ENCODE data around the gene VAMP7.
"Not testable (repeated sequence)": the region's sequence is repeated elsewhere in the genome, so short reads cannot be mapped to it uniquely, and the experiment has no call there.

VAMP7 gene, protein sequence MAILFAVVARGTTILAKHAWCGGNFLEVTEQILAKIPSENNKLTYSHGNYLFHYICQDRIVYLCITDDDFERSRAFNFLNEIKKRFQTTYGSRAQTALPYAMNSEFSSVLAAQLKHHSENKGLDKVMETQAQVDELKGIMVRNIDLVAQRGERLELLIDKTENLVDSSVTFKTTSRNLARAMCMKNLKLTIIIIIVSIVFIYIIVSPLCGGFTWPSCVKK

GRCh38 chrX:155881158-155881993, at the start of gene VAMP7:
Gene VAMP7, plus strand, starts transcription at chrX:155881345. Its CDS starts 8,122 bp downstream, at chrX:155889467.
- peaks cover 17% of the 10 kb centered on the region for H3K79me2 ChIP-seq (ENCODE audit: insufficient read depth, low read depth)
- no peaks in the 10 kb centered on the region for H4K20me1 ChIP-seq (ENCODE audit: insufficient read depth)
- H3K36me3 ChIP-seq (ENCODE audit: insufficient read depth): no peaks in the 10 kb centered on the region
- H3K27ac ChIP-seq: peak within 1 kb of the TSS; percentile 52; the same call in 1 of the 2 replicates
- TF ChIP-seq CTCF (conservative IDR thresholded peaks at IDR 0.05; ENCODE audit: low read depth, low read length): no peak
- peak within 1 kb of the TSS; percentile 82 for H3K4me2 ChIP-seq
- no peak within 1 kb of the TSS for H3K4me3 ChIP-seq (IDR thresholded peaks at IDR 0.05; ENCODE audit: insufficient read depth, low read depth, low read length)
- H3K4me1 ChIP-seq (ENCODE audit: low read depth, poor library complexity, severe bottlenecking): peaks cover 6% of the 10 kb centered on the region
- H2AFZ ChIP-seq (ENCODE audit: low read depth): peak within 1 kb of the TSS; percentile 91
- no peaks in the 10 kb centered on the region for H3K27me3 ChIP-seq (ENCODE audit: insufficient read depth, low read depth)
- peak within 1 kb of the TSS; percentile 70 for H3K9ac ChIP-seq

DNA sequence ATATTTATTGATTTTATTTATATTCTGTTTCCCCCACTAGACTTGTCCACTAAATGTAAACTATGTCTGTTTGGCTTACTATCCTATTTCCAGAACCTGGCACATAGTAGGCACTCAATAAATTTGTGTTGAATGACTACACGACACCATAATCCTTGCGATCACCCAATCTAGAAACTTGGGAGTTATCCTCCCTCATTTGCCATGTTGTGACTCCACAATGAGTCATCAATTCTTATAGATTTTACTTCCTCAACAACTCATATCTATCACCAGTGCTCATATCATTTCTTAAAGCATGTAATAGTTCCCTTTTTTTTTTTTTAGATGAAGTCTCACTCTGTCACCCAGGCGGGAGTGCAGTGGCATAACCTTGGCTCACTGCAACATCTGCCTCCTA, 39.9 kb upstream of the VAMP7 start:
- Histone ChIP-seq H3K9ac (no peak overlapping the region), H3K79me2 (ENCODE audit: insufficient read depth, low read depth) (no peaks in the 10 kb centered on the region), H3K36me3 (ENCODE audit: insufficient read depth) (no peaks in the 10 kb centered on the region), H3K27me3 (ENCODE audit: insufficient read depth, low read depth) (no peaks in the 10 kb centered on the region), H3K4me3 (IDR thresholded peaks at IDR 0.05; ENCODE audit: insufficient read depth, low read depth, low read length) (no peak overlapping the region), H3K4me1 (ENCODE audit: low read depth, poor library complexity, severe bottlenecking) (no peaks in the 10 kb centered on the region), H3K27ac (no peak overlapping the region), H3K4me2 (no peak overlapping the region), H4K20me1 (ENCODE audit: insufficient read depth) (no peaks in the 10 kb centered on the region), H2AFZ (ENCODE audit: low read depth) (no peak overlapping the region)
- TF ChIP-seq CTCF (conservative IDR thresholded peaks at IDR 0.05; ENCODE audit: low read depth, low read length): no peak

- not testable (repeated sequence) for H3K27me3 ChIP-seq (ENCODE audit: insufficient read depth, low read depth); H3K79me2 ChIP-seq (ENCODE audit: insufficient read depth, low read depth); H3K9ac ChIP-seq; H3K4me3 ChIP-seq (IDR thresholded peaks at IDR 0.05; ENCODE audit: insufficient read depth, low read depth, low read length); H2AFZ ChIP-seq (ENCODE audit: low read depth); H3K4me2 ChIP-seq; H3K36me3 ChIP-seq (ENCODE audit: insufficient read depth); H3K27ac ChIP-seq; H4K20me1 ChIP-seq (ENCODE audit: insufficient read depth); H3K4me1 ChIP-seq (ENCODE audit: low read depth, poor library complexity, severe bottlenecking)
Measured at GRCh38 chrX:155851786-155852185, 29.4 kb upstream of the VAMP7 start.

DNA sequence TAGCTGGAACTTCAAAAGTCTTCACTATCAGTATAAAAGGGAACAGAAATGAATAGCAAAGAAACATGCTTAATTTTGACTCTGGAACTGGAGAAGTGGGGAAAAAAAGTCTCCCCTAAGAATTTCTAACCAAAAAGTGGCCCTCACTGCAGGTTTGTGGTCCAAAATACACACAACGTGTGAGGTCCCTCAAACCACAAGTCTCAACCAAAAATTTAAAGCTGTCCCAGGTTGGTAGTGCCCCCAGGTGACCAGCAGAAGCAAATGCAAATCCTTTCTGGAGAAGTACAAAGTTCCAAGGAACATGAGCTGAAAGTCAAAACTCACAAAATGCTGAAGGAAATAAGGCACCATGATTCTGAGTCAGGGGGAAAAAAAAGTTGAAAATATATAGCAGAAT, 23.6 kb upstream of the VAMP7 start:
- H4K20me1 ChIP-seq (ENCODE audit: insufficient read depth): no peaks in the 10 kb centered on the region
- no peaks in the 10 kb centered on the region for H3K36me3 ChIP-seq (ENCODE audit: insufficient read depth)
- H3K27me3 ChIP-seq (ENCODE audit: insufficient read depth, low read depth): no peaks in the 10 kb centered on the region
- no peak overlapping the region for H2AFZ ChIP-seq (ENCODE audit: low read depth)
- peaks cover 5% of the 10 kb centered on the region for H3K4me1 ChIP-seq (ENCODE audit: low read depth, poor library complexity, severe bottlenecking)
- H3K9ac ChIP-seq: no peak overlapping the region
- H3K4me2 ChIP-seq: no peak overlapping the region
- H3K27ac ChIP-seq: no peak overlapping the region
- peak; percentile 49; the same call in 1 of the 2 replicates for TF ChIP-seq CTCF (conservative IDR thresholded peaks at IDR 0.05; ENCODE audit: low read depth, low read length)
- no peak overlapping the region for H3K4me3 ChIP-seq (IDR thresholded peaks at IDR 0.05; ENCODE audit: insufficient read depth, low read depth, low read length)
- H3K79me2 ChIP-seq (ENCODE audit: insufficient read depth, low read depth): no peaks in the 10 kb centered on the region

DNA sequence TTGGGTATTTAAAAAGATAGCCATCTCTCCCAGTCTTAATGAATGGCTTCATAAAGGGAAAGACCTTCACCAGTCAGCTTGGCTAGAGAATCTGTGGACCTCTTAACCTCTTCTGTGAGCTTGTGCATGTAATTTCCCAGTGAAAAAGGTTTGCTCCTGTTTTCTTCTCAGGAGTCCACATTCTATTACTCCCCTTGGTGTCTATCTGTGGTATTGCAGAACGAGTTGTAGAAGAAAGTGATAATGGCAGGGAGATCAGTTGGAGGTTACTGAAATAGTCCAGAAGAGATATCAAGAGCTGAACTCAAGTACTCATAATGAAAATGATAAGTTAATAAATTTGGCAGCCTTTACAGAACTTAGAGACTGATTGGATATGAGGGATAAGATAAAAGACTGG, 16.5 kb upstream of the VAMP7 start:
- no peak overlapping the region for H3K4me2 ChIP-seq
- H3K79me2 ChIP-seq (ENCODE audit: insufficient read depth, low read depth): no peaks in the 10 kb centered on the region
- H3K36me3 ChIP-seq (ENCODE audit: insufficient read depth): no peaks in the 10 kb centered on the region
- 0 out of 2 replicates have a peak, but pooled peaks have one; percentile 23 for TF ChIP-seq CTCF (conservative IDR thresholded peaks at IDR 0.05; ENCODE audit: low read depth, low read length)
- no peak overlapping the region for H3K4me3 ChIP-seq (IDR thresholded peaks at IDR 0.05; ENCODE audit: insufficient read depth, low read depth, low read length)
- no peak overlapping the region for H2AFZ ChIP-seq (ENCODE audit: low read depth)
- no peaks in the 10 kb centered on the region for H3K4me1 ChIP-seq (ENCODE audit: low read depth, poor library complexity, severe bottlenecking)
- no peak overlapping the region for H3K9ac ChIP-seq
- no peaks in the 10 kb centered on the region for H4K20me1 ChIP-seq (ENCODE audit: insufficient read depth)
- no peaks in the 10 kb centered on the region for H3K27me3 ChIP-seq (ENCODE audit: insufficient read depth, low read depth)
- no peak overlapping the region for H3K27ac ChIP-seq

All from KMS-11 (cell line).